ENCODE results near the gene PRTN3.

PRTN3 gene, protein sequence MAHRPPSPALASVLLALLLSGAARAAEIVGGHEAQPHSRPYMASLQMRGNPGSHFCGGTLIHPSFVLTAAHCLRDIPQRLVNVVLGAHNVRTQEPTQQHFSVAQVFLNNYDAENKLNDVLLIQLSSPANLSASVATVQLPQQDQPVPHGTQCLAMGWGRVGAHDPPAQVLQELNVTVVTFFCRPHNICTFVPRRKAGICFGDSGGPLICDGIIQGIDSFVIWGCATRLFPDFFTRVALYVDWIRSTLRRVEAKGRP

GRCh38 chr19:840519-841206 lies at the start of gene PRTN3:
Gene PRTN3, plus strand, starts transcription at chr19:840999. Its CDS starts 10 bp downstream, at chr19:841009.
- no peak for DNase-seq

- DNase-seq: no peak
Measured at GRCh38 chr19:791007-791566, 49.7 kb upstream of the PRTN3 start.

DNA sequence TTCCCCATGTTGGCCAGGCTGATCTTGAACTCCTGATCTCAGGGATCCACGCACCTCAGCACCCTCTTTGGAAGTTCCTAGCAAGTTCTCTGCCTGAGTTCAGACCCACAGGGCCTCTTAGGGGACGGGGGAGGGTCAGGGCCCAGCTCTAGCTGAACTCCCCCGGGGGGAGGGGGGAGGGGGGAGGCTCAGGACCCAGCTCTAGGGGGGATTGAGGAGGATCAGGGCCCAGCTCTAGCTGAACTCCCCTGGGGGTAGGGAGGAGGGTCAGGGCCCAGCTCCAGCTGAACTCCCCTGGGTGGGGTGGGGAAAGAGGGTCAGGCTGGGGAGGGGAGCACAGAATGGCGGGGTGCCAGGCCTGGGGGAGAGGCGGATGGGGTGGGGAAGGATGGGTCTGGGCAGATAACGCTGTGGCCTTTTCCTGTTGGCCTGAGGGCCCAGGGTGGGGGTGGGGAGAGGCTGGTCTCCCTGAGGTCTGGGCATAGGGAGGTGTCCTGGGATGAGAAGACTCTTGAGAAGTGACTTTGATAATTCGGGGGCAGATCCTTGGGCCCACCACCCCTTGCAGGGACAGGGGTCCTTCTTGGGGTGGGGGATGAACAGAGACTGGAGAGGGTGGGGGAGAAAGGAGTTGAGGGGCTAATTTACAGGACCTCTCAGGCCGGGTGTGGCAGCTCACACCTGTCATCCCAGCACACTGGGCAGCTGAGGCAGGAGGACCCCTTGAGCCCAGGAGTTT lies 49.1 kb upstream of the PRTN3 start:
- no peak for DNase-seq

DNA sequence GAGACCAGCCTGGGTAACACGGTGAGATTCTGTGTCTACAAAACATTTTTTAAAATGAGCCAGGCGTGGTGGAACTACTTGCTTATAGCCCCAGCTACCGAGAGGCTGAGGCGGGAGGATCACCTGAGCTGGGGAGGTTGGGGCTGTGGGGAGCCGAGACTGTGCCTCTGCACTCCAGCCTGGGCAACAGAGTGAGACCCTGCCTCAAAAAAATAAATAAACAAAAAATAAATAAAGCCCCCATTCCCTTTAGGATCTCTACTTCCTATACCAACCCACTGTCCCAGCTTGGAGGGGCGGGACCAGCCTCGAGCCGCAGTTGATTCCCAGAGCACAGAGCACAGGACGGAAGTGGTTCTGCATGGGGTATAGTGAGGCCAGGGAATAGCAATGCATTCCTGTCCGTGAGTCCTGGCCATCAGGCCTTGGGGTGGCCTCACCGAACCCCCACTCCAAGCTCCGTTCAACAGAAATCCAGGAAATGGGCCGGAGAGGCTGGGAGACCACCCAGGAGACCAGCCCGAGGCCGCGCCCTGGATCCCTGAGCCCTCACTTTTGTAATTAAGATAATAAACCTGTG lies 48.4 kb upstream of the PRTN3 start:
- no peak for DNase-seq

DNA sequence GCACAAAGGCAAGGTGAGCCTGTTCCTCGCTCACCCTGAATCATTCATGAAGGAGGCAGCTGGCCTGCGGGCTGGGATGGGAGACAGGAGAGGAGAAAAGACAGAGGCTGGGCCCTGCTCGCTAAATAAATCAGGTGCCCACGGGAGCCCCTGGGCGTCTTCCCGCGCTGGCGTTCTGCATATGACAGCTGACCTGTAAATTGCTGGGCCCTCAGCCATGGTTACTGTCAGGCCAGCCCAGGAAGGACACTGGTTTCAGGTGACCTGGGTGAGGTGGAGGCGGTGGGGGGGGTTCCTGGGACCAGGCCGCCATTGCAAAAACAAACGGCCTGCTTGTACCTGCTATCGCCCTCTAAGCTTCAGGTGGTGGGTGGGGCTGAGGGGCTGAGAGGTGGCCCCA lies 47.0 kb upstream of the PRTN3 start:
- DNase-seq: no peak

DNA sequence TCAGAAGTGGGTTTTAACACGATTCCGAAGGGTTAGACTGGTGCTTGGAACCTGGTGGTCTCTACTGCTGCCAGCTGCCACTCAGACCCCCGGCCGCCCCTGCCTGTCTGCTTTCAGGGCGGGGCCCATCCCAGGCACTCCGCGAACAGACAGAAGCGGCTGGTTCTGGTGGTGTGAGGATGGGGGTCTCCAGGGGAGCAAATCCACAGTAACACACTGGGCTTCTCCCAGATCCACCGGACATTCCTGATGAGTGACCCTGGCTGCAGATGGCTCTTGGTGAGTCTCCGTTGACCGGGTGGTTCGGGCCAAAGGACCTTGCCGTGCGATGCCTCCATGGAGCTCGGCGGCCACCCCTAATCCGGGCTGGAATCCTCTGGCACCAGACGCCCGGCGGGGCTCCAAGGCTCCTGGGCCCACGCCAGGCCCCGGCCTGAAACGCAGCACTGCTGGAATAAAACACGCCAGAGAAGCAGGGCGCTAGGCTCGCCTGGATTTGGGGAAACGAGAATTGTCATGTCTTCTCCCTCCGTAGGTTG lies 45.7 kb upstream of the PRTN3 start:
- no peak for DNase-seq

DNA sequence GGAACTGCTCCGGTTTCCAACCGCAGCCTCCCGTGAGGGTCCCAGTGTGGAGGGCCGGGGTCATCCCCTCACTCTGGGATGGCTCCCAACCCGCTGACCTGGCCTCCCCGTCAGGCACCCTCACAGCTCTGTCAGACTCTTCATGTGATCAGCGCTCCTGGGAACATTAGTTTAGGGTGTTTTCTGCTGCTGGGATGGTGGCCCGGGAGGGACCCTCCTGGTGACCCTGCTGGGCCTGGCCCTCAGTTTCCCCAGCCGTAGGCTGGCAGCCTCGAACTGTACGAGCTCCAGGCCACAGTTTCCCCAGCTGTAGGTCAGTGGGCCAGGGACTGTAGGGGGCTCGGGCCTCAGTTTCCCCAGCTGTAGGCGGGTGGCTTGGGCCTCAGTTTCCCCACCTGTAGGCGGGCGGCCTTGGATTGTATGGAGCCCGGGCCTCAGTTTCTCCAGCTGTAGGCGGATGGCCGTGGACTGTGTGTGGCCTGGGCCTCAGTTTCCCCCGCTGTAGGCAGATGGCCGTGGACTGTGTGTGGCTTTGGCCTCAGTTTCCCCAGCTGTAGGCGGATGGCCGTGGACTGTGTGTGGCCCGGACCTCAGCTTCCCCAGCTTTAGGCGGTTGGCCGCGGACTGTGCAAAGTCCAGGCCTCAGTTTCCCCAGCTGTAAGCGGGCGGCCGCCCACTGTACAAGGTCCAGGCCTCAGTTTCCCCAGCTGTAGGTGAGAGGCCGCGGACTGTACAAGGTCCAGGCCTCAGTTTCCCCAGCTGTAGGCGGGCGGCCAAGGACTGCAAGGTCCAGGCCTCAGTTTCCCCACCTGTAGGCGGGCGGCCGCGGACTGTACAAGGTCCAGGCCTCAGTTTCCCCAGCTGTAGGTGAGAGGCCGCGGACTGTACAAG lies 44.9 kb upstream of the PRTN3 start:
- DNase-seq: no peak

DNA sequence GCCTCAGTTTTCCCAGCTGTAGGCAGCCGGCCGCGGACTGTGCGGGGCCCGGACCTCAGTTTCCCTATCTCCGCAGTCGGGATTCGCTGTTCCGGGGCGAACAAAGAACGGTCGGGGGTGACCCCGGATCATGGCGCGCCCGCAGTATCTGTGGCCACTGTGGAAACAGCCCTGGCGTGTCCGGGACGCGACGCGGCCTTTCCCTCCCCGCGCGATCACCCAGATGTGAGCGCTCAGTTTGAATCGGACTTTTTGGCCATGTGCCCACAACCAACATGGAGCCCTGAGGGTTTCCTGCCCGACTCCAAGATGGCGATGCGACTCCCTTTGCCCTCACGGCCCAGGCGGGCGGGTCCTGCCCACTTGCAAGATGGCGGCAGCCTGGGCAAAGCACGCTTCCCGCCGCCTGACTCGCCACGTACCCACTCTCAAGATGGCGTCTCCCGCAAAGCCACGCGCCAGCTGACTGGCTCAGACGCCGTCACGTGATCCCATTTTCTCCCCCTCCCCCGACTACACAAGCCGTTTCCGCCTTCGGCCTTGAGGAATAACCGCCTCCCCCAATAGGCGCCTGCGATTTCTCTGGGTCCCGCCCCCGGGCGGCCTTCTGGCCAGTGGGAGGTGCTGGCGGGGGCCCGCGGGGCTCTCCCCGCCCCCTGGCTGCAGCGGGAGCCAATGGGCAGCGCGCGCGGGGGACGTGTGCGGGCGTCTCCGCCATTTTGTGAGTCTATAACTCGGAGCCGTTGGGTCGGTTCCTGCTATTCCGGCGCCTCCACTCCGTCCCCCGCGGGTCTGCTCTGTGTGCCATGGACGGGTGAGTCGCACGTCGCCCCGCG lies 43.9 kb upstream of the PRTN3 start, which contains the start of gene PTBP1:
Gene PTBP1 (plus strand): TSS at position 761 of the 836 bp plus-strand sequence. CDS start 46 bp downstream, at position 807.
- peak; percentile 100 for DNase-seq

GRCh38 chr19:797528-798414 lies 43.0 kb upstream of the PRTN3 start:
- peak; percentile 79 to 91 for DNase-seq

DNA sequence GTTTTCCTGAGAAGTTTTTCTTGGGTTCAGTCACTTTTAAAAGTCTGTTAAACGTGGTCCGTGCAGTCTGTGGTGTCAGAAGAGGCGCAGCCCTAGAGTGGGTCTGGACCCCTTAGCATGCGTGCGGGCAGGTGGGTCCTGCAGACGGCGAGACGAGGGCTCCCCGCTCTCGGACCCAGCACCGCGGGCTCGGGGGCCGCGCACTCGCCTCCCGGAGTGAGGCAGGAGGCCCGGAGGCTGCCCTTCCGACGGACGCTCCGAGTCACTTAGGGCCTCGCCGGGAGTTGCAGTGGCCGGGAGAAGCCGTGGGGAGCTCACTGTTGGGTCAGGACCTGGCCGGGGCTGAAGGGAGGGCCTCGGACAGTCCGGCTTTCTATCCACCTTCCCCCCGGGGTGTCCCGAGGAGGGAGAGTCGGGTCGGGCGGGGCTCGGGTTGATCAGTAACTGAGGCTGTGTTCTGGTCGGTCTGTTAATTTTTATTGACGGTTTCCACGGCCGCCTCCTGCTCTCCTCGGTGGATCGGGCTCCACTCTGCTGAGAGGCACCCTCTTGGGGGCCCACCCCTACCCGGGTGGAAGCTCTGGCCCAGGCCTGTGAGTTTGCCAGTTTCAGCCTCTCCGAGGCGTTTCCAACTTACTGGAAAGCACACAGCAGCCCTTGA lies 42.3 kb upstream of the PRTN3 start:
- DNase-seq: no peak

- peak in 1 of 2 experiments; percentile 36 for DNase-seq
Measured at GRCh38 chr19:799076-799881, 41.5 kb upstream of the PRTN3 start.

- no peak for DNase-seq
Measured at GRCh38 chr19:800360-801029, 40.3 kb upstream of the PRTN3 start.

DNA sequence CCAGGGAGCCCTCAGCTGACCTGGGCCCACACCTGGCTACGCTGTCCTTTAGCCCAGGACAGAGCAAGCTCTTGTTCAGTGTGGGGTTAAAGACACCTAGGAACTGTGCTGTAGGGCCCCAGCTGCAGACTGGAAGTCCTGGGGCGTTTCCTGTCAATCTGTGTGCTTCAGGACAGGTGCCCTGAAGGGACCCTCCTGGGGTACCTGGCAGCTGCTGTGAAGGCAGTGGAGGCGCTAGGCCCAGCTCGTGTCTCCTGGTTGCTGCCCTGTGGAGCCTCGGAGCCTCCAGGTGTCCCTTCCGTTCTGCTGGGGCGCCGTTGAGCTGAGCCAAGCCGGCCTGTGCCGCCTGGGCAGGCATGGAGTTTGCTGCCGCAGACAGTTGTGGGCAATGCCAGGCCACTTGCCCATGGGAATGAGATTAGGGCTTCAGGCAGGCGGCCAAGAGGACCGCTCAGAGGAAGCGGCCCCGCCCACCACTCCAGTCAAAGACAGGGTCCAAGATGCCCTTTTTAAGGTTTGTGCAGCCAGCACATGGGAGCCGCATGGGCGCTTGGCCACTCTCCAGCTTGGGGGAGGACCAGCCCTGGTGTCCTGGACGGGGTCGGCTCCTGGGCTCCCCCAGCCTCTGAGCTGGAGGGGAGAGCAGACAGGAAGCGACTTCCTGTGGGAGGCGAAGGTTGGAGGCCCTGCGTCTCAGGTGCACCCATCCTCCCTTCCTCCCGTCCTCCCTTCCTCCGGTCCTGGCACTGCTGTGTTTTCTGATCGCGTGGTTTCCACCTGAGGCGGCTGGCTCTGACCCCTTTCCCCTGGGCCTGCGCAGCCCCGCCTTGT lies 39.6 kb upstream of the PRTN3 start:
- no peak for DNase-seq

GRCh38 chr19:801861-802497 lies 38.8 kb upstream of the PRTN3 start:
- DNase-seq: no peak

DNA sequence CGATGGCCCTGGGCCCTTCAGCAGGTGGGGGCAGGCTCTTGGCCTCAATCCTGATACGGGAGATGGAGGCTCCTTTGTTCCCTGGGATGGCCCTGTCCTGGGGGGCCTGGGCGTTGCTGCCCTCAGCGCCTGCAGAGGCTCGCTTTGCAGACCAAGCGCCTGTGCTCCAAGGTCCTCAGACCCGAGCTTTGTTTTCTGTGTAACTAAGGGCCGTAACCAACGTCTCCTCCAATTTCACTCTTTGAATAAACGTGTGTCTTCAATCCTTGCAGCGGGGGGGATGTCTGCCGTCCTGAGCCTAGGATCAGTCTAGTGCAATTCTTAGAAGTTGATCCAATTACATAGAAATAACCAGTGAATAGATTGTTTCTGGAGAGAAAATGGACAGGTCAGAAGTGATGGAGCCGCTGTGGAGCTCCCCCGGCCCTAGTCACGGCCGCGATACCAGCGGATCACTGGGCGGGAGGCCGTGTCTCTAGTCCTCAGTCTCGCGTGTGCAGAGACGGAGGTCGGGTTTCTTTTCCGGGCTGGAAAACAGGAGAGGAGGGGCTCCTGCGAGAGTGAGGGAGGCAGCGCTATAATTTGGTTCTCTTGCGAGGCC lies 38.2 kb upstream of the PRTN3 start:
- DNase-seq: no peak

GRCh38 chr19:803099-803561 lies 37.7 kb upstream of the PRTN3 start:
- DNase-seq: no peak

Data from NCI-H524 (cell line).